ENCODE results near the gene IHH.

DNA sequence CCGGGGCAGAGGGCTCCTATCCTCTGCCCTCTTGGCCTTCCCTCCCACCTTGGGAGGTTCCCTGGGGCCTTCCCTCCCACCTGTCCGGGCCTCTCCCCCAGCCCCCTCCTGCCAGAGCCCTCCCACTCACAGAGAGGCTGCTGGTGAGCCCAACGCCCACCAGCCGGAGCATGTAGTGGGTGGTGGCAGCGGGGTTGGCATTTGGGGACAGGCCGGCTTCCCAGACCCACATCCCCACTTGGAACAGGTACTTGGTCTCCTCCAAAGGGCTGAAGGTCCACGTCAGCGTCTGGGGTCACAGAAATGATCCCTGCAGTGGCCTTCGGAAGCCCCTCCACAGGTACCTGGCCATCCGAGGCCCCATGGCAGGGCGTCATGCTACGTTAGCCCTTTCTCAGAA lies 38.7 kb downstream of the IHH start:
- TF ChIP-seq SIN3A (IDR thresholded peaks at IDR 0.05; ENCODE audit: borderline replicate concordance, insufficient read depth, low read length) (no peak), POLR2AphosphoS5 (IDR thresholded peaks at IDR 0.05; ENCODE audit: low read depth, low read length) (no peak)

Measured in PFSK-1 (cell line).